ENCODE results near the gene C1QA. TPM values are rescaled to one million over a fixed set of nuclear protein-coding genes. Genes with fewer than 3 reads are reported as not detected.

The C1QA gene
- total RNA-seq, 6 donors from 2014 or later, result 180 to 1,142 (median 556) TPM

- H3K27ac ChIP-seq, result no peak overlapping the region
- TF ChIP-seq POLR2AphosphoS5 (IDR thresholded peaks at IDR 0.05), result no peak
- no peak for TF ChIP-seq POLR2A (IDR thresholded peaks at IDR 0.05)
- no peak for TF ChIP-seq CTCF (IDR thresholded peaks at IDR 0.05)
- no peak for TF ChIP-seq EP300 (IDR thresholded peaks at IDR 0.05)
- H3K36me3 ChIP-seq, result no peaks in the 10 kb centered on the region
- no peak overlapping the region for H3K4me3 ChIP-seq
- DNase-seq (no peak), ATAC-seq (ENCODE audit: low FRiP score in 2 of 2) (no peak)
- H3K27me3 ChIP-seq, result no peaks in the 10 kb centered on the region
- 14 to 15% methylated on average over 6 of the region's 6 CpGs for WGBS, 2 donors
- no peaks in the 10 kb centered on the region for H3K4me1 ChIP-seq
- H3K9me3 ChIP-seq, result no peaks in the 10 kb centered on the region
These were observed 27.1 kb upstream of the C1QA start for GRCh38 chr1:22609291-22609690.

GRCh38 chr1:22611530-22611947, 24.9 kb upstream of the C1QA start:
- Histone ChIP-seq H3K36me3 (no peaks in the 10 kb centered on the region), H3K9me3 (no peaks in the 10 kb centered on the region), H3K4me1 (no peaks in the 10 kb centered on the region), H3K4me3 (no peak overlapping the region), H3K27me3 (no peaks in the 10 kb centered on the region), H3K27ac (no peak overlapping the region)
- TF ChIP-seq EP300 (IDR thresholded peaks at IDR 0.05) (no peak), POLR2A (IDR thresholded peaks at IDR 0.05) (no peak), CTCF (IDR thresholded peaks at IDR 0.05) (no peak), POLR2AphosphoS5 (IDR thresholded peaks at IDR 0.05) (no peak)
- ATAC-seq (ENCODE audit: low FRiP score in 2 of 2), result peak in 1 of 2 donors; percentile 38
- DNase-seq, result no peak
- 19 to 23% methylated on average over 7 of the region's 7 CpGs for WGBS, 2 donors

GRCh38 chr1:22612671-22613571, 23.5 kb upstream of the C1QA start:
- ATAC-seq (ENCODE audit: low FRiP score in 2 of 2) (no peak), DNase-seq (no peak)
- Histone ChIP-seq H3K27ac (no peak overlapping the region), H3K9me3 (no peaks in the 10 kb centered on the region), H3K36me3 (no peaks in the 10 kb centered on the region), H3K4me1 (no peaks in the 10 kb centered on the region), H3K4me3 (no peak overlapping the region), H3K27me3 (no peaks in the 10 kb centered on the region)
- no peak for TF ChIP-seq CTCF (IDR thresholded peaks at IDR 0.05)
- no peak for TF ChIP-seq POLR2A (IDR thresholded peaks at IDR 0.05)
- no peak for TF ChIP-seq POLR2AphosphoS5 (IDR thresholded peaks at IDR 0.05)
- TF ChIP-seq EP300 (IDR thresholded peaks at IDR 0.05), result no peak
- 38 to 60% methylated on average over 9 to 12 of the region's 12 CpGs for WGBS, 2 donors

- no peak for TF ChIP-seq EP300 (IDR thresholded peaks at IDR 0.05)
- no peak for TF ChIP-seq POLR2AphosphoS5 (IDR thresholded peaks at IDR 0.05)
- no peak for TF ChIP-seq POLR2A (IDR thresholded peaks at IDR 0.05)
- WGBS, 2 donors, result 53 to 79% methylated on average over 4 to 5 of the region's 5 CpGs
- Histone ChIP-seq H3K9me3 (no peaks in the 10 kb centered on the region), H3K27ac (no peak overlapping the region), H3K36me3 (no peaks in the 10 kb centered on the region), H3K4me3 (no peak overlapping the region), H3K27me3 (peaks cover 0 to 2% (median 0%) of the 10 kb centered on the region in 4 donors), H3K4me1 (no peaks in the 10 kb centered on the region)
- no peak for DNase-seq
- ATAC-seq (ENCODE audit: low FRiP score in 2 of 2), result no peak
These were observed 22.9 kb upstream of the C1QA start for GRCh38 chr1:22613572-22613918.

GRCh38 chr1:22613951-22614350, 22.5 kb upstream of the C1QA start:
- Histone ChIP-seq H3K9me3 (no peaks in the 10 kb centered on the region), H3K27me3 (peaks cover 0 to 2% (median 0%) of the 10 kb centered on the region in 4 donors)

More at GRCh38 chr1:22613951-22614350, 22.5 kb upstream of the C1QA start:
- TF ChIP-seq CTCF (IDR thresholded peaks at IDR 0.05) (no peak), POLR2A (IDR thresholded peaks at IDR 0.05) (no peak), POLR2AphosphoS5 (IDR thresholded peaks at IDR 0.05) (no peak), EP300 (IDR thresholded peaks at IDR 0.05) (no peak)
- WGBS, 2 donors, result 49 to 55% methylated on average over 12 of the region's 12 CpGs
- no peak overlapping the region for H3K27ac ChIP-seq
- H3K36me3 ChIP-seq, result no peaks in the 10 kb centered on the region
- no peaks in the 10 kb centered on the region for H3K4me1 ChIP-seq
- ATAC-seq (ENCODE audit: low FRiP score in 2 of 2) (no peak), DNase-seq (no peak)
- no peak overlapping the region for H3K4me3 ChIP-seq
